SK-N-SH (cell line): Measurements from ENCODE around the gene ACACB. TPM values are rescaled to one million over a fixed set of nuclear protein-coding genes. Genes with fewer than 3 reads are reported as not detected.

Experiments used
- CTCF ChIA-PET: fragments of 300-600, 350-600 bp; formaldehyde crosslinking; extraction: SDS; loops from one replicate; lab custom pipeline; 2021; lab: Yijun Ruan, JAX
- POLR2A ChIA-PET: fragments of 350-600 bp; sonication (Branson Sonifier 250); formaldehyde crosslinking; extraction: SDS; loops from one replicate; lab custom pipeline; 2020; ENCODE audit warnings: antibody characterized with exemption, inconsistent platforms; lab: Yijun Ruan, JAX
- DNase-seq: peaks from one replicate; pipeline ENCODE4 v3.0.0; 2012
- H2AFZ ChIP-seq: fragments of 200-600 bp; sonication (generic); 2 replicates; pipeline ENCODE4 v1.8.1; 2016; ENCODE audit warnings: antibody characterized with exemption, mild to moderate bottlenecking, low read depth
- H3F3A ChIP-seq: fragments of 200-600 bp; sonication (generic); replicated peaks from 2 replicates; pipeline ENCODE3; 2016; ENCODE audit warnings: antibody characterized with exemption, mild to moderate bottlenecking; ENCODE audit not compliant: insufficient read depth
- H3K27ac ChIP-seq, 2 experiments: fragments of 200-500 bp in 1 of 2; fragments of 200-600 bp in 1 of 2; sonication (Bioruptor generic) in 1 of 2; sonication (generic), shearing (Covaris generic) in 1 of 2; 2 replicates each; pipeline versions ENCODE4 v1.5.1 to v1.6.1; 2014 to 2016; ENCODE audit warnings: low read depth in 2 of 2, inconsistent platforms in 1 of 2, low read length in 1 of 2, mild to moderate bottlenecking in 1 of 2, mixed read lengths in 1 of 2
- H3K27me3 ChIP-seq: fragments of 200-600 bp; sonication (generic), shearing (Covaris generic); 2 replicates; pipeline ENCODE4 v1.6.1; 2016; ENCODE audit warnings: mixed run types; ENCODE audit not compliant: insufficient read depth
- H3K36me3 ChIP-seq, 2 experiments: fragments of 200-500 bp in 1 of 2; fragments of 200-600 bp in 1 of 2; sonication (Bioruptor generic) in 1 of 2; sonication (generic) in 1 of 2; replicated peaks in 1 of 2; 2 replicates each; pipeline versions ENCODE3 to v1.5.1; 2014 to 2016; ENCODE audit warnings: low read length in 1 of 2, mild to moderate bottlenecking in 1 of 2; ENCODE audit not compliant: insufficient read depth in 2 of 2, control insufficient read depth in 1 of 2
- H3K4me1 ChIP-seq, 2 experiments: fragments of 200-500 bp in 1 of 2; fragments of 200-600 bp in 1 of 2; sonication (Bioruptor generic) in 1 of 2; sonication (generic), shearing (Covaris generic) in 1 of 2; 2 replicates each; pipeline versions ENCODE4 v1.5.1 to v1.6.1; 2014 to 2016; ENCODE audit warnings: low read depth in 1 of 2, low read length in 1 of 2, mixed run types in 1 of 2; ENCODE audit not compliant: insufficient read depth in 2 of 2, control insufficient read depth in 1 of 2
- H3K4me2 ChIP-seq: fragments of 200-600 bp; sonication (generic), shearing (Covaris generic); 2 replicates; pipeline ENCODE4 v1.6.1; 2017; ENCODE audit warnings: mixed run types
- H3K4me3 ChIP-seq, 2 experiments: fragments of 200-500 bp in 1 of 2; fragments of 200-600 bp in 1 of 2; sonication (Bioruptor generic) in 1 of 2; sonication (generic), shearing (Covaris generic) in 1 of 2; 2 replicates each; pipeline versions ENCODE4 v1.5.1 to v1.8.1; 2014 to 2016; ENCODE audit warnings: low read depth in 2 of 2, inconsistent platforms in 1 of 2, low read length in 1 of 2, mild to moderate bottlenecking in 1 of 2, mixed read lengths in 1 of 2, moderate library complexity in 1 of 2
- H3K79me2 ChIP-seq: fragments of 200-600 bp; sonication (generic); 2 replicates; pipeline ENCODE4 v1.8.1; 2017; ENCODE audit warnings: mild to moderate bottlenecking; ENCODE audit not compliant: insufficient read depth
- H3K9ac ChIP-seq: fragments of 200-600 bp; sonication (generic); 2 replicates; pipeline ENCODE4 v1.6.1; 2017; ENCODE audit warnings: mixed run types
- H3K9me2 ChIP-seq: fragments of 200-600 bp; sonication (generic); 2 replicates; pipeline ENCODE4 v1.6.1; 2017; ENCODE audit warnings: mixed run types
- H3K9me3 ChIP-seq: fragments of 200-600 bp; sonication (generic); 2 replicates; pipeline ENCODE4 v1.6.1; 2017; ENCODE audit warnings: mixed run types, mild to moderate bottlenecking, moderate library complexity
- H4K20me1 ChIP-seq: fragments of 200-600 bp; sonication (generic); 2 replicates; pipeline ENCODE4 v1.6.1; 2017; ENCODE audit warnings: mild to moderate bottlenecking, mixed run types; ENCODE audit not compliant: insufficient read depth
- ELF1 ChIP-seq: IDR thresholded peaks from 2 replicates; pipeline ENCODE4 v1.4.0; 2012
- EP300 ChIP-seq, 2 experiments: IDR thresholded peaks; 2 replicates each; pipeline versions ENCODE4 v1.4.0 to v1.6.1; 2012; ENCODE audit warnings: borderline replicate concordance in 1 of 2, low read depth in 1 of 2, low read length in 1 of 2
- FOSL2 ChIP-seq: IDR thresholded peaks from 2 replicates; pipeline ENCODE4 v1.4.0; 2012; ENCODE audit warnings: low read depth, mild to moderate bottlenecking, moderate library complexity, borderline replicate concordance
- JUND ChIP-seq: IDR thresholded peaks from 2 replicates; pipeline ENCODE4 v1.4.0; 2012
- MEF2A ChIP-seq: IDR thresholded peaks from 2 replicates; pipeline ENCODE4 v1.4.0; 2012; ENCODE audit warnings: low read depth, borderline replicate concordance
- MXI1 ChIP-seq: IDR thresholded peaks from 2 replicates; pipeline ENCODE4 v1.6.1; 2012; ENCODE audit warnings: mild to moderate bottlenecking, low read depth, low read length, improper control_type of control experiment
- NFIC ChIP-seq: IDR thresholded peaks from 2 replicates; pipeline ENCODE4 v1.4.0; 2012; ENCODE audit warnings: borderline replicate concordance
- NRF1 ChIP-seq: IDR thresholded peaks from 2 replicates; pipeline ENCODE4 v1.6.1; 2012; ENCODE audit warnings: low read depth, mild to moderate bottlenecking, low read length
- RCOR1 ChIP-seq: fragments of 150-350 bp; IDR thresholded peaks from 2 replicates; pipeline ENCODE4 v1.6.1; 2017; ENCODE audit warnings: antibody characterized with exemption, low read length
- REST ChIP-seq: IDR thresholded peaks from 2 replicates; pipeline ENCODE4 v1.6.1; 2012; ENCODE audit warnings: mild to moderate bottlenecking, low read depth, low read length, moderate library complexity
- RXRA ChIP-seq: IDR thresholded peaks from 2 replicates; pipeline ENCODE4 v1.4.0; 2012; ENCODE audit warnings: low read depth, mild to moderate bottlenecking, borderline replicate concordance
- SIN3A ChIP-seq: IDR thresholded peaks from 2 replicates; pipeline ENCODE4 v1.6.1; 2012; ENCODE audit warnings: low read depth, mild to moderate bottlenecking, low read length, moderate library complexity, borderline replicate concordance
- SMC3 ChIP-seq: IDR thresholded peaks from 2 replicates; pipeline ENCODE4 v1.6.1; 2012; ENCODE audit warnings: low read depth, low read length, improper control_type of control experiment
- TEAD4 ChIP-seq: IDR thresholded peaks from 2 replicates; pipeline ENCODE4 v1.4.0; 2012; ENCODE audit warnings: mild to moderate bottlenecking, borderline replicate concordance; ENCODE audit not compliant: insufficient read depth
- YY1 ChIP-seq: IDR thresholded peaks from 2 replicates; pipeline ENCODE4 v1.4.0; 2012; ENCODE audit warnings: low read depth, mild to moderate bottlenecking
- ZBTB33 ChIP-seq: IDR thresholded peaks from 2 replicates; pipeline ENCODE4 v1.4.0; 2012; ENCODE audit warnings: low read depth, borderline replicate concordance
- WGBS: methylation state at CpG from one replicate; pipeline ENCODE4 v1.1.6; 2017; ENCODE audit warnings: low lambda C conversion rate; 5-methylcytosine and 5-hydroxymethylcytosine counted together
- polyA plus RNA-seq, 3 experiments: library from polyadenylated mRNA; depleted of rRNA; stranded (reverse); fragments of >200 nt; gene quantifications; 2 replicates each; pipeline ENCODE4 v1.2.3, GENCODE V29; 2012
- TF ChIP-seq, protein P1 (sequence below): IDR thresholded peaks from 2 replicates; pipeline ENCODE4 v1.4.0; 2012; ENCODE audit warnings: low read depth
- TF ChIP-seq, protein P2 (sequence below): IDR thresholded peaks from 2 replicates; pipeline ENCODE4 v1.4.0; 2012; ENCODE audit warnings: low read depth, borderline replicate concordance
- TF ChIP-seq, protein P3 (sequence below): fragments of 150-350 bp; IDR thresholded peaks from 2 replicates; pipeline ENCODE4 v1.6.1; 2017; ENCODE audit warnings: antibody characterized with exemption, low read length, low read depth, borderline replicate concordance

ACACB gene
- polyA plus RNA-seq, 1 of the 3 experiments (the other 2 are of a cell fraction): 6.1 TPM

- Histone ChIP-seq H3K4me3 (no peak overlapping the region), H3K36me3 (no peaks in the 10 kb centered on the region), H2AFZ (no peak overlapping the region), H3K4me2 (no peak overlapping the region), H3K9me2 (no peaks in the 10 kb centered on the region), H3K9ac (no peak overlapping the region), H3K27me3 (no peaks in the 10 kb centered on the region), H3K9me3 (no peaks in the 10 kb centered on the region), H4K20me1 (no peaks in the 10 kb centered on the region), H3F3A (no peaks in the 10 kb centered on the region), H3K4me1 (no peaks in the 10 kb centered on the region), H3K79me2 (no peaks in the 10 kb centered on the region), H3K27ac (no peak overlapping the region)
- DNase-seq: no peak
- TF ChIP-seq TEAD4: no peak
- TF ChIP-seq, protein P1, sequence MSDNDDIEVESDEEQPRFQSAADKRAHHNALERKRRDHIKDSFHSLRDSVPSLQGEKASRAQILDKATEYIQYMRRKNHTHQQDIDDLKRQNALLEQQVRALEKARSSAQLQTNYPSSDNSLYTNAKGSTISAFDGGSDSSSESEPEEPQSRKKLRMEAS: no peak
- ChIA-PET POLR2A (no interaction called here), CTCF (interaction anchor here (1.5 kb wide), 1 partner anchor 246 kb away, joined by 4 read pairs; no protein-coding TSS in a partner anchor)
- 78% methylated on average over 5 of the region's 9 CpGs for WGBS
Measured at GRCh38 chr12:109139360-109139759, 23.0 kb downstream of the ACACB start.

GRCh38 chr12:109139791-109140190 lies 23.4 kb downstream of the ACACB start:
- Histone ChIP-seq H3K27me3 (no peaks in the 10 kb centered on the region), H3K9me3 (no peaks in the 10 kb centered on the region), H3K79me2 (no peaks in the 10 kb centered on the region), H3K36me3 (no peaks in the 10 kb centered on the region), H3K4me2 (no peak overlapping the region), H2AFZ (no peak overlapping the region), H3K4me1 (no peaks in the 10 kb centered on the region), H4K20me1 (no peaks in the 10 kb centered on the region), H3K27ac (no peak overlapping the region), H3K9ac (no peak overlapping the region), H3F3A (no peaks in the 10 kb centered on the region), H3K4me3 (no peak overlapping the region), H3K9me2 (no peaks in the 10 kb centered on the region)
- ChIA-PET CTCF (interaction anchor here (1.5 kb wide), 1 partner anchor 246 kb away, joined by 4 read pairs; no protein-coding TSS in a partner anchor), POLR2A (no interaction called here)
- DNase-seq: no peak
- 87% methylated on average over 6 of the region's 7 CpGs for WGBS
- TF ChIP-seq RCOR1: no peak
- TF ChIP-seq, protein P2, sequence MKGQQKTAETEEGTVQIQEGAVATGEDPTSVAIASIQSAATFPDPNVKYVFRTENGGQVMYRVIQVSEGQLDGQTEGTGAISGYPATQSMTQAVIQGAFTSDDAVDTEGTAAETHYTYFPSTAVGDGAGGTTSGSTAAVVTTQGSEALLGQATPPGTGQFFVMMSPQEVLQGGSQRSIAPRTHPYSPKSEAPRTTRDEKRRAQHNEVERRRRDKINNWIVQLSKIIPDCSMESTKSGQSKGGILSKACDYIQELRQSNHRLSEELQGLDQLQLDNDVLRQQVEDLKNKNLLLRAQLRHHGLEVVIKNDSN: no peak
- TF ChIP-seq JUND: no peak
- no peak for TF ChIP-seq MXI1
- TF ChIP-seq, protein P3, sequence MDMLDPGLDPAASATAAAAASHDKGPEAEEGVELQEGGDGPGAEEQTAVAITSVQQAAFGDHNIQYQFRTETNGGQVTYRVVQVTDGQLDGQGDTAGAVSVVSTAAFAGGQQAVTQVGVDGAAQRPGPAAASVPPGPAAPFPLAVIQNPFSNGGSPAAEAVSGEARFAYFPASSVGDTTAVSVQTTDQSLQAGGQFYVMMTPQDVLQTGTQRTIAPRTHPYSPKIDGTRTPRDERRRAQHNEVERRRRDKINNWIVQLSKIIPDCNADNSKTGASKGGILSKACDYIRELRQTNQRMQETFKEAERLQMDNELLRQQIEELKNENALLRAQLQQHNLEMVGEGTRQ: no peak
- TF ChIP-seq REST: no peak
- no peak for TF ChIP-seq EP300 (IDR thresholded peaks at IDR 0.05; ENCODE audit: borderline replicate concordance in 1 of 2, low read depth in 1 of 2, low read length in 1 of 2)
- TF ChIP-seq RXRA: no peak
- TF ChIP-seq, protein P1: no peak
- no peak for TF ChIP-seq TEAD4
- TF ChIP-seq ZBTB33: no peak
- TF ChIP-seq NFIC: no peak
- no peak for TF ChIP-seq YY1
- TF ChIP-seq MEF2A: no peak
- TF ChIP-seq ELF1: no peak
- TF ChIP-seq NRF1: no peak
- TF ChIP-seq SMC3: no peak
- no peak for TF ChIP-seq SIN3A
- no peak for TF ChIP-seq FOSL2
